Ectodermal cell (in vitro differentiated cells): ENCODE measurements around the gene POLR2E.

ENCODE experiments used
- H3K27ac ChIP-seq: 2 replicates; pipeline ENCODE4 v1.7.0; 2013; ENCODE audit warnings: mild to moderate bottlenecking, low read depth, low read length; ENCODE audit not compliant: insufficient read depth, poor library complexity, severe bottlenecking
- H3K27me3 ChIP-seq: 2 replicates; pipeline ENCODE4 v1.7.0; 2013; ENCODE audit warnings: mild to moderate bottlenecking, low read length; ENCODE audit not compliant: insufficient read depth, control insufficient read depth, poor library complexity, severe bottlenecking
- H3K36me3 ChIP-seq: one replicate; pipeline ENCODE4 v1.7.0; 2013; ENCODE audit warnings: low read length; ENCODE audit not compliant: control insufficient read depth, insufficient read depth
- H3K4me1 ChIP-seq: one replicate; pipeline ENCODE4 v1.7.0; 2013; ENCODE audit warnings: low read length; ENCODE audit not compliant: control insufficient read depth, insufficient read depth
- H3K4me3 ChIP-seq: 2 replicates; pipeline ENCODE4 v1.7.0; 2013; ENCODE audit warnings: low read depth, low read length, control low read depth; ENCODE audit not compliant: insufficient read depth
- H3K9me3 ChIP-seq: 2 replicates; pipeline ENCODE4 v1.7.0; 2013; ENCODE audit warnings: mild to moderate bottlenecking, low read length, moderate library complexity; ENCODE audit not compliant: control insufficient read depth
- WGBS, 2 experiments: methylation state at CpG; one replicate each; pipeline ENCODE4 v1.1.7; 2013; ENCODE audit warnings: missing lambda C conversion rate in 2 of 2; 5-methylcytosine and 5-hydroxymethylcytosine counted together

Gene POLR2E

DNA sequence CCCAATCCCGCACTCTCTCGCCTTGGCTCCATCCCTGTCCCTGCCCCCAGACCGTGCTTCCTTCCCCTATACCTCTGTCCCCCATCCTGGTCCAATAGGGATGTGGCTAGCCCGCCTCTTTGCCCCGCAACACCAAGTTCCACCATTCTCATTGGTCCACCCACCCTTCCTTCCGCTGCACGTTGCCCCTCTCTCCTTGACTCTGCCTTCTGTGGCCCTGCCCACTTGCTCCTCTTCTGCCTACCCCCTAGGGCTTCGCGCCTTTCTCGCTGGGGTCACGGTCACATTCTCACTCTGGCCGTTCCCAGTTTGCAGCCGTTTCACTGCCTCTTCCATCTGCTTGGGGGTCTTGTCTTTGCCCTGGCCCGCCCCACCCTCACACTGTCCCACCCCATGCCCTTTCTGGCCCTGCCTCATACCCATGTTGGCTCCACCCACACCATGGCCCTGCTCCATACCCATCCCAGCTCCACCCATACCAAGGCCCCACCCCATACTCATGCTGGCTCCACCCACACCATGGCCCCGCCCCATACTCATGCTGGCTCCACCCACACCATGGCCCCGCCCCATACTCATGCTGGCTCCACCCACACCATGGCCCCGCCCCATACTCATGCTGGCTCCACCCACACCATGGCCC is 32.7 kb downstream of the POLR2E start:
- no peak overlapping the region for H3K27ac ChIP-seq
- H3K36me3 ChIP-seq, result no peaks in the 10 kb centered on the region
- H3K27me3 ChIP-seq, result peaks cover 43% of the 10 kb centered on the region
- peaks cover 13% of the 10 kb centered on the region for H3K4me1 ChIP-seq
- no peak overlapping the region for H3K4me3 ChIP-seq
- 83 to 84% methylated on average over 16 of the region's 17 CpGs for WGBS, 2 experiments
- no peaks in the 10 kb centered on the region for H3K9me3 ChIP-seq

GRCh38 chr19:1061987-1062386 is 33.2 kb downstream of the POLR2E start:
- peaks cover 1% of the 10 kb centered on the region for H3K36me3 ChIP-seq
- 95% methylated on average over 20 of the region's 20 CpGs for WGBS, 2 experiments
- H3K27me3 ChIP-seq, result peaks cover 37% of the 10 kb centered on the region
- H3K4me3 ChIP-seq, result no peak overlapping the region
- H3K9me3 ChIP-seq, result no peaks in the 10 kb centered on the region
- peaks cover 13% of the 10 kb centered on the region for H3K4me1 ChIP-seq
- H3K27ac ChIP-seq, result no peak overlapping the region

DNA sequence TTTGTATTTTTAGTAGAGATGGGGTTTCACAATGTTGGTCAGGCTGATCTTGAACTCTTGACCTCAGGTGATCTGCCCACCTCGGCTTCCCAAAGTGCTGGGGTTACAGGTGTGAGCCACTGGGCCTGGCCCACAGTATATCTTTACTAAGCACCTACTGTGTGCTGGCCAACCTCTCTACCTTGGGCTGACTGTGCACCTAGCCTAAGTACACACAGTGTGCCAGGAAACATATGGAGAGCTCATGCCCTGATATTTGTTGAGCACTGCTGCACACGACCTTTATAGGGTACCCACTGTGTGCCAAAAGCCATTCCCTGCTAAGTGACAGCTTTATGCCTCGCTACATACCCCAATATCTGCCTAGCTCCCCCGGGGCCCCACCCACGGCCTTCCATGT is 34.5 kb downstream of the POLR2E start:
- Histone ChIP-seq H3K4me3 (no peak overlapping the region), H3K36me3 (peaks cover 9% of the 10 kb centered on the region), H3K27ac (no peak overlapping the region), H3K27me3 (peaks cover 24% of the 10 kb centered on the region), H3K9me3 (no peaks in the 10 kb centered on the region), H3K4me1 (peaks cover 2% of the 10 kb centered on the region)
- WGBS, 2 experiments, result 88 to 92% methylated on average over 5 of the region's 5 CpGs

DNA sequence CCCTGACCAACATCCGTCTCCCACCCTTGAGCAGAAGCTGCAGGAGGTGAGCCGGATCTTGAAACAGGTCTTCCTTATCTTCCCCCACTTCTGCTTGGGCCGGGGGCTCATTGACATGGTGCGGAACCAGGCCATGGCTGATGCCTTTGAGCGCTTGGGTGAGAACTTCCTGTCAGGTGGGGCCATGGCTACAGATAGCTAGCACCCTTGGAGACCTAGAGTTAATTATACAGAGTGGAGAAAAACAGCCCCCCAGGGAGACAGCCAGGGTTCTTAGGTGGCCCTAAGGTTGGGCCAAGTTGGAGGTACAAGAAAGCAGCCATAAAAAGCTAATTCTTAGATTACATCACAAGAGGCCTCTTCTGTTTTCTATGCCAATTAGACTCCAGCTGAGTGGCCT is 37.1 kb downstream of the POLR2E start:
- Histone ChIP-seq H3K27me3 (no peaks in the 10 kb centered on the region), H3K27ac (no peak overlapping the region), H3K4me3 (no peak overlapping the region), H3K36me3 (peaks cover 10% of the 10 kb centered on the region), H3K4me1 (no peaks in the 10 kb centered on the region), H3K9me3 (no peaks in the 10 kb centered on the region)
- WGBS, 2 experiments, result 95 to 97% methylated on average over 5 of the region's 5 CpGs

- 83 to 86% methylated on average over 3 of the region's 3 CpGs for WGBS, 2 experiments
- no peaks in the 10 kb centered on the region for H3K4me1 ChIP-seq
- H3K27me3 ChIP-seq, result no peaks in the 10 kb centered on the region
- H3K9me3 ChIP-seq, result no peaks in the 10 kb centered on the region
- H3K27ac ChIP-seq, result no peak overlapping the region
- H3K4me3 ChIP-seq, result no peak overlapping the region
- peaks cover 10% of the 10 kb centered on the region for H3K36me3 ChIP-seq
Measured at GRCh38 chr19:1057176-1057855, 37.9 kb downstream of the POLR2E start.

- H3K4me3 ChIP-seq, result no peak overlapping the region
- H3K27me3 ChIP-seq, result no peaks in the 10 kb centered on the region
- H3K36me3 ChIP-seq, result peaks cover 10% of the 10 kb centered on the region
- H3K27ac ChIP-seq, result no peak overlapping the region
- WGBS, 2 experiments, result 93 to 94% methylated on average over 20 of the region's 20 CpGs
- H3K9me3 ChIP-seq, result no peaks in the 10 kb centered on the region
- no peaks in the 10 kb centered on the region for H3K4me1 ChIP-seq
Measured at GRCh38 chr19:1055886-1056620, 39.1 kb downstream of the POLR2E start.

DNA sequence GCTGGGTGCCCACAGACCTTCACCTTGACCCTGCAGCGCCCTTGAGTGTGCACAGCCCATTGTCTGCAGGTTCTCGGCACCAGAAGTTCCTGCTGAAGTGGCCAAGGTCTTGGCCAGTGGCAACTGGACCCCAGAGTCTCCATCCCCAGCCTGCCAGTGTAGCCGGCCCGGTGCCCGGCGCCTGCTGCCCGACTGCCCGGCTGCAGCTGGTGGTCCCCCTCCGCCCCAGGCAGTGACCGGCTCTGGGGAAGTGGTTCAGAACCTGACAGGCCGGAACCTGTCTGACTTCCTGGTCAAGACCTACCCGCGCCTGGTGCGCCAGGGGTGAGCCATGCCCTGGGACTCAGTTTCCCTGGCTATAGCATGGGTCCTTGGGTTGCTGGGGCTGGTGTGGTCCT is 40.1 kb downstream of the POLR2E start:
- no peak overlapping the region for H3K27ac ChIP-seq
- no peak overlapping the region for H3K4me3 ChIP-seq
- peaks cover 10% of the 10 kb centered on the region for H3K36me3 ChIP-seq
- WGBS, 2 experiments, result 92% methylated on average over 14 of the region's 14 CpGs
- no peaks in the 10 kb centered on the region for H3K27me3 ChIP-seq
- no peaks in the 10 kb centered on the region for H3K4me1 ChIP-seq
- H3K9me3 ChIP-seq, result no peaks in the 10 kb centered on the region

DNA sequence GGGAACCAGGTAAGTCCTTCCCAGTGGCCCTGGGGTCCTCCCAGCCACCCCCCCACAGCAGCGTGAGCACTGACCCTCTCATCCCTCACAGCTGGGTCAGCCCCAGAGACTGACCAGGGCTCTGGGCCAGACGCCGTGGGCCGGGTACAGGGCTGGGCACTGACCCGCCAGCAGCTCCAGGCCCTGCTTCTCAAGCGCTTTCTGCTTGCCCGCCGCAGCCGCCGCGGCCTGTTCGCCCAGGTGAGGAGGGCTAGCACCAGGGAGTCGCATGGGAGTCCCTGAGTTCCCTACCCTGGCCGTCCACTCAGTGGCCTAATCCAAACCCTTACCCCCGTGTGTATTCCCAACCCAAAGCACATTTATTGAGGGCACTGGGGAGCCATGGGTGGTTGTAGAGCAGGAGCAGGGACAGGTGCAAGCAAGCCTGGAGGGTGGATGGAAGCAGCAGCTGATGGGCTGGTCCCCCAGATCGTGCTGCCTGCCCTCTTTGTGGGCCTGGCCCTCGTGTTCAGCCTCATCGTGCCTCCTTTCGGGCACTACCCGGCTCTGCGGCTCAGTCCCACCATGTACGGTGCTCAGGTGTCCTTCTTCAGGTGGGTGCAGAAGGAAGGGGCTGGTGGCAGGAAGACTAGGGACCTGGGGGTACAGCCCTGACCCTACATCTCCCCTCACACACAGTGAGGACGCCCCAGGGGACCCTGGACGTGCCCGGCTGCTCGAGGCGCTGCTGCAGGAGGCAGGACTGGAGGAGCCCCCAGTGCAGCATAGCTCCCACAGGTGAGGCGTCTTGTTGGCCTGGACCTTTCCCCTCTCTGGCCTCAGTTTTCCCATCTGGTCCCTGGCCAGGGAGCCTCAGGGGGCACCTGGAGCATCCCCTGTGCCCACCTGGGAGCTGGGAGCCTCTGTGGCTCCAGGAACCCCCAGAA is 40.8 kb downstream of the POLR2E start:
- Histone ChIP-seq H3K27me3 (no peaks in the 10 kb centered on the region), H3K27ac (no peak overlapping the region), H3K9me3 (no peaks in the 10 kb centered on the region), H3K4me3 (no peak overlapping the region), H3K36me3 (peaks cover 10% of the 10 kb centered on the region), H3K4me1 (no peaks in the 10 kb centered on the region)
- 95 to 96% methylated on average over 28 of the region's 28 CpGs for WGBS, 2 experiments

GRCh38 chr19:1053176-1054101 is 41.7 kb downstream of the POLR2E start:
- 93 to 94% methylated on average over 31 of the region's 31 CpGs for WGBS, 2 experiments
- Histone ChIP-seq H3K9me3 (no peaks in the 10 kb centered on the region), H3K4me3 (no peak overlapping the region), H3K27ac (no peak overlapping the region), H3K4me1 (no peaks in the 10 kb centered on the region), H3K27me3 (no peaks in the 10 kb centered on the region), H3K36me3 (peaks cover 10% of the 10 kb centered on the region)
